NB4 (cell line): ENCODE data around the gene RPRML.

Experiments used
- MAX ChIP-seq: IDR thresholded peaks from 2 replicates; pipeline ENCODE4 v1.6.1; 2011; ENCODE audit warnings: low read depth, low read length
- MYC ChIP-seq: IDR thresholded peaks from 2 replicates; pipeline ENCODE4 v1.6.1; 2011; ENCODE audit warnings: low read depth, low read length
- POLR2A ChIP-seq: IDR thresholded peaks from 2 replicates; pipeline ENCODE4 v1.6.1; 2011; ENCODE audit warnings: mild to moderate bottlenecking; ENCODE audit not compliant: insufficient read length; ENCODE audit errors: extremely low read depth
- TF ChIP-seq, protein P1 (sequence below): IDR thresholded peaks from one replicate; pipeline ENCODE4 v1.5.1; 2012; ENCODE audit warnings: low read depth, low read length

GRCh38 chr17:47012457-47012856, 33.4 kb upstream of the RPRML start:
- TF ChIP-seq, protein P1, sequence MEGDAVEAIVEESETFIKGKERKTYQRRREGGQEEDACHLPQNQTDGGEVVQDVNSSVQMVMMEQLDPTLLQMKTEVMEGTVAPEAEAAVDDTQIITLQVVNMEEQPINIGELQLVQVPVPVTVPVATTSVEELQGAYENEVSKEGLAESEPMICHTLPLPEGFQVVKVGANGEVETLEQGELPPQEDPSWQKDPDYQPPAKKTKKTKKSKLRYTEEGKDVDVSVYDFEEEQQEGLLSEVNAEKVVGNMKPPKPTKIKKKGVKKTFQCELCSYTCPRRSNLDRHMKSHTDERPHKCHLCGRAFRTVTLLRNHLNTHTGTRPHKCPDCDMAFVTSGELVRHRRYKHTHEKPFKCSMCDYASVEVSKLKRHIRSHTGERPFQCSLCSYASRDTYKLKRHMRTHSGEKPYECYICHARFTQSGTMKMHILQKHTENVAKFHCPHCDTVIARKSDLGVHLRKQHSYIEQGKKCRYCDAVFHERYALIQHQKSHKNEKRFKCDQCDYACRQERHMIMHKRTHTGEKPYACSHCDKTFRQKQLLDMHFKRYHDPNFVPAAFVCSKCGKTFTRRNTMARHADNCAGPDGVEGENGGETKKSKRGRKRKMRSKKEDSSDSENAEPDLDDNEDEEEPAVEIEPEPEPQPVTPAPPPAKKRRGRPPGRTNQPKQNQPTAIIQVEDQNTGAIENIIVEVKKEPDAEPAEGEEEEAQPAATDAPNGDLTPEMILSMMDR = no peak
- TF ChIP-seq POLR2A = no peak
- no peak for TF ChIP-seq MAX
- no peak for TF ChIP-seq MYC
